HFFc6 (cell line): ENCODE data around the gene ZNF70. TPM values are rescaled to one million over a fixed set of nuclear protein-coding genes. Genes with fewer than 3 reads are reported as not detected.

Experiments used
- DNase-seq: peaks from one replicate; pipeline ENCODE4 v3.0.0-alpha.2; 2018
- H3K27ac Mint-ChIP-seq: 2 replicates; pipeline ENCODE4 v1.8.0; 2020; ENCODE audit warnings: mild to moderate bottlenecking, mixed read lengths
- H3K27me3 Mint-ChIP-seq: 2 replicates; pipeline ENCODE4 v1.8.0; 2021; ENCODE audit warnings: mild to moderate bottlenecking, moderate library complexity, mixed read lengths; ENCODE audit not compliant: insufficient read depth
- H3K36me3 Mint-ChIP-seq: 2 replicates; pipeline ENCODE4 v1.8.0; 2021; ENCODE audit warnings: low read depth, mixed read lengths
- H3K4me1 Mint-ChIP-seq: 2 replicates; pipeline ENCODE4 v1.8.0; 2020; ENCODE audit warnings: low read depth, mixed read lengths
- H3K4me3 Mint-ChIP-seq: 2 replicates; pipeline ENCODE4 v1.8.0; 2020; ENCODE audit warnings: mild to moderate bottlenecking, moderate library complexity, mixed read lengths
- H3K9me3 Mint-ChIP-seq: 2 replicates; pipeline ENCODE4 v1.8.0; 2020; ENCODE audit warnings: mild to moderate bottlenecking, mixed read lengths
- total RNA-seq, 6 experiments: library from RNA; stranded (reverse); fragmentation: NEBNext Ultra II Directional; extraction: Animal tissue kit (Norgen Biotek cat#: 25700); gene quantifications; 2 replicates in 1 of 6; 3 replicates in 5 of 6; pipeline ENCODE4 v1.2.3, GENCODE V29; 2021
- TF ChIP-seq, protein P1 (sequence below): fragments of 200-600 bp; sonication (generic); IDR thresholded peaks from 2 replicates; pipeline ENCODE4 v1.5.0; 2021; ENCODE audit warnings: antibody characterized with exemption, mild to moderate bottlenecking

Gene ZNF70
- total RNA-seq, 6 experiments from 2014 or later, result 6.0 to 7.0 (median 6.4) TPM

DNA sequence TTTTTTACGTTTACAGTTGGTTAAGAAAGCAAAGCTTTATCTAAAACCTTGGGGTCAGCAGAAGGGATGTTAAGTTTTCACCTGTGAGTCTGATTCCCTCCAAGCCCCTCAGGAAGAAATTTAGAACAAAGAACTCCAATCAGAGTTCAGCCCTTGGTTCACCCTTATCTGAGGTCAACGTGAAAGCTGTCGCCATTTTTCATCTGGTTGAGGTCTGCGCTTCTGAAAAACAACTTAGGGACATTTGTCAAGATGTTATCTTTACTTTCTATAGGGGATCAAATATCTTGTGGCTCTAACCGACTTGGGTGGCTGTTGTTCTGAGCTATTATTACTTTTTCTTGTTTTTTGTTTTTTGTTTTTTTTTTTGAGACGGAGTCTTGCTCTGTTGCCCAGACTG is 30.1 kb downstream of the ZNF70 start:
- Mint-ChIP-seq H3K4me3 (no peak overlapping the region), H3K36me3 (no peaks in the 10 kb centered on the region), H3K27ac (no peak overlapping the region), H3K4me1 (0 out of 2 replicates have a peak, but pooled peaks cover 9% of the 10 kb centered on the region), H3K9me3 (no peaks in the 10 kb centered on the region), H3K27me3 (peaks cover 7% of the 10 kb centered on the region)
- TF ChIP-seq, protein P1, sequence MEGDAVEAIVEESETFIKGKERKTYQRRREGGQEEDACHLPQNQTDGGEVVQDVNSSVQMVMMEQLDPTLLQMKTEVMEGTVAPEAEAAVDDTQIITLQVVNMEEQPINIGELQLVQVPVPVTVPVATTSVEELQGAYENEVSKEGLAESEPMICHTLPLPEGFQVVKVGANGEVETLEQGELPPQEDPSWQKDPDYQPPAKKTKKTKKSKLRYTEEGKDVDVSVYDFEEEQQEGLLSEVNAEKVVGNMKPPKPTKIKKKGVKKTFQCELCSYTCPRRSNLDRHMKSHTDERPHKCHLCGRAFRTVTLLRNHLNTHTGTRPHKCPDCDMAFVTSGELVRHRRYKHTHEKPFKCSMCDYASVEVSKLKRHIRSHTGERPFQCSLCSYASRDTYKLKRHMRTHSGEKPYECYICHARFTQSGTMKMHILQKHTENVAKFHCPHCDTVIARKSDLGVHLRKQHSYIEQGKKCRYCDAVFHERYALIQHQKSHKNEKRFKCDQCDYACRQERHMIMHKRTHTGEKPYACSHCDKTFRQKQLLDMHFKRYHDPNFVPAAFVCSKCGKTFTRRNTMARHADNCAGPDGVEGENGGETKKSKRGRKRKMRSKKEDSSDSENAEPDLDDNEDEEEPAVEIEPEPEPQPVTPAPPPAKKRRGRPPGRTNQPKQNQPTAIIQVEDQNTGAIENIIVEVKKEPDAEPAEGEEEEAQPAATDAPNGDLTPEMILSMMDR, result no peak
- DNase-seq, result no peak

DNA sequence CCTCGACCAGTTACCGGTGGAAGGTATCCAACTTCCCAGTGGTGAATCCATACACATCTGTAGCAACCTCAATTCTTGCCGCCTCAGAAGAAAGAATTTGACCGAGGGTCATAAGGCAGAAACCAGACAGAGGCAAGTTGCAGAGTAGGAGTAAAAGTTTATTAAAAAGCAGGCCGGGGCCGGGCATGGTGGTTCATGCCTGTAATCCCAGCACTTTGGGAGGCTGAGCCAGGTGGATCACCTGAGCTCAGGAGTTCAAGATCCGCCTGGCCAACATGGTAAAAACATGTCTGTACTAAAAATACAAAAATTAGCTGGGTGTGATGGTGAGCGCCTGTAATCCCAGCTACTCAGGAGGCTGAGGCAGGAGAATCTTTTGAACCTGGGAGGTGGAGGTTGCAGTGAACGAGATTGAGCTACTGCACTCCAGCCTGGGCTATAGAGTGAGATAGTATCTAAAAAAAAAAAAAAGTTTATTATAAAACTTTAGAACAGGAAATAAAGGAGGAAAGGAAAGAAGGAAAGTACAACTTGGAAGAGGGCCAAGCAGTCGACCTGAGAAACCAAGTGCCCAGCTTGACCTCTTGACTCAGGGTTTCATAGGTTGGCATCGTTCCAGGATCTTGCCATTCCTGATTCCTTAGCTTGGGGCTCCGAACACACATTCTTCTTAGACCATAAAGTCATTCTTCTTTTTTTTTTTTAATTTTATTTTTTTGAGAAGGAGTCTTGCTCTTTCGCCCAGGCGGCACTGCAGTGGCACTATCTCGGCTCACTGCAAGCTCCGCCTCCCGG is 32.3 kb downstream of the ZNF70 start:
- Mint-ChIP-seq H3K9me3 (no peaks in the 10 kb centered on the region), H3K27ac (no peak overlapping the region), H3K27me3 (peaks cover 3% of the 10 kb centered on the region), H3K36me3 (peaks cover 7% of the 10 kb centered on the region), H3K4me1 (0 out of 2 replicates have a peak, but pooled peaks cover 4% of the 10 kb centered on the region), H3K4me3 (no peak overlapping the region)
- no peak for DNase-seq
- TF ChIP-seq, protein P1, result no peak

DNA sequence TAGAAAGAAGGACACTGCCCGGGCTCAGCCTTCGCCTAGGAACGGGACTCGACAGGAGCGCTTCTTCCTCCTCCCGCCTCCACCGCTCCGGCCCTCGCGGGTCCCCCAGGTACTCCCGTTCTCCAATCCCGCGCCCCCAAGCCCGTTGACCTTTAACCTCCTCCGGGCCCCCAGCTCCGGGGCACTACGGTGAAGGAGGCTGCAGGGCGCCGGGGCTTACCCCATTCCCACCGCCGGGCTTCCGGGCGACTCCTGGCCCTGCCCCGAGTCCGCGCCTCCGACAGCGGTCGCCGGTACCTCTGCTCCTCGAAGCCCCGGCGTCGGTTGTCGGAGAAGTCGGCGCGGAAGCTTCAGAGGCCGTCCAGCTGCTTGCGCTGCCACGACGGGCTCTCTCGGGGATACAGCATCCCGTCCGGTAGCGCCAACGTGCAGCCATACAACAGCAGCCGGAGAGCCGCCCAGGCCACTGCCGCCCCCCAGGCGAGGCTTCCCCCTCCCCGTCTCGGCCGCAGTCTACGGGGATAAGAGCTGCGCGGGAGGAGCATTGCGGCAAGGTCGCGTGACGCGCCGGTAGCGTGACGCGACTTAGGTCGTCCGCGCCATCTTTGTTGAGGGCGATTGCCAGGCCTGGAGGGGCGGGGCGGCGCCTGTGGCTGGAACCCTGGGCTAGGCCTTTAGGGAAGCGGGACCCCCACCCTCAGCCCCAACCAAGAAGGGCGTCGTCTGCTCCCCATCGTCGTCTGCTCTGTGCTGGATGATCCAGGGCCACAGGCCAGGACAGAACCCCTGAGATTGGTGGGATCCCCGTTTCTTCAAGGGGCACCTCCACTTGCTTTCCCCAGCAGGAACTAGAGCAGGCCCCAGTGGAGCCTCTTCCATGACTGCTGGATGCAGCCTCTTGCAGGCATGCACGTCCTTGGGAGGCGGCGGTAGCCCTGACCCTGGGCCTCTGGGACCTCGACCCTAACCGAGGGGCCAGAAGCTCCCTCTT is 33.8 kb downstream of the ZNF70 start:
- Mint-ChIP-seq H3K36me3 (peaks cover 7% of the 10 kb centered on the region), H3K27me3 (peaks cover 2% of the 10 kb centered on the region; the same call in 1 of the 2 replicates), H3K4me3 (peak overlapping the region; percentile 83), H3K4me1 (0 out of 2 replicates have a peak, but pooled peaks cover 4% of the 10 kb centered on the region), H3K9me3 (no peaks in the 10 kb centered on the region), H3K27ac (peak overlapping the region; percentile 81)
- peak; percentile 60 for DNase-seq
- TF ChIP-seq, protein P1, result no peak

DNA sequence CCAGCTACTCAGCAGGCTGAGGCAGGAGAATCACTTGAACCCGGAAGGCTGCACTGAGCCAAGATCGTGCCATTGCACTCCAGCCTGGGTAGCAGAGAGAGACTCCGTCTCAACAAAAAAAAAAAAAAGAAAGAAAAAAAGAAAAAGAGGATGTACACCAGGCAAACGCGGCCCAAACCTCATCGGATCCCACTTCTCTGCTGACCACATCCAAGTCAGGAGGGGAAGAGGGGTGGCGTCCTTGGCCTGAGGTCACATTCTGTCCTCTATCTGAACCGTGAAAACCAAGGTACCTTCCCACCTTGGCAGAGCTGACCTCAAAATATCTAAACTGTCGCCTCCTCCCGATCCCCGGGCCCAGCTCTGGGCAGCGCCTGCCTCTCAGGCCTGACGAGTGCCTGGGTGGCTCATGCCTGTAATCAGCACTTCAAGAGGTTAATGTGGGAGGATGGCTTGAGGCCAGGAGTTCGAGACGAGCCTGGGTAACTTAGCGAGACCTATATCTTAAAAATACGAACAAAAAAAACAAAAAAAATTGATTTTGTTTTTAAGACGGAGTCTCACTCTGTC is 35.0 kb downstream of the ZNF70 start:
- no peak overlapping the region for H3K27ac Mint-ChIP-seq
- TF ChIP-seq, protein P1, result no peak
- peaks cover 15% of the 10 kb centered on the region for H3K36me3 Mint-ChIP-seq
- no peaks in the 10 kb centered on the region for H3K9me3 Mint-ChIP-seq
- DNase-seq, result no peak
- H3K4me1 Mint-ChIP-seq, result 0 out of 2 replicates have a peak, but pooled peaks cover 4% of the 10 kb centered on the region
- peaks cover 2% of the 10 kb centered on the region; the same call in 1 of the 2 replicates for H3K27me3 Mint-ChIP-seq
- peak overlapping the region; percentile 83; the same call in 1 of the 2 replicates for H3K4me3 Mint-ChIP-seq
